DMS153 treated with DMSO at 0.1 percent for 48 hours (cell line): Measurements from ENCODE around the gene QPCT.
"Not testable (repeated sequence)": the region's sequence is repeated elsewhere in the genome, so short reads cannot be mapped to it uniquely, and the experiment has no call there.

Experiments used
- DNase-seq: peaks from one replicate; lab custom pipeline; 2025; ENCODE audit not compliant: unreplicated experiment; lab: John Stamatoyannopoulos, UW

The QPCT gene

GRCh38 chr2:37389989-37390765, 45.7 kb downstream of the QPCT start:
- peak; percentile 28 for DNase-seq

GRCh38 chr2:37390777-37391176, 46.3 kb downstream of the QPCT start:
- DNase-seq: no peak

GRCh38 chr2:37391711-37392110, 47.3 kb downstream of the QPCT start:
- DNase-seq: no peak

GRCh38 chr2:37392428-37392827, 48.0 kb downstream of the QPCT start:
- no peak for DNase-seq

GRCh38 chr2:37394263-37394662, 49.8 kb downstream of the QPCT start:
- no peak for DNase-seq

- no peak for DNase-seq
These were observed 50.5 kb downstream of the QPCT start for GRCh38 chr2:37394796-37395555.

GRCh38 chr2:37396890-37397565, 52.6 kb downstream of the QPCT start:
- no peak for DNase-seq

- no peak for DNase-seq
These were observed 54.6 kb downstream of the QPCT start for GRCh38 chr2:37398990-37399389.

GRCh38 chr2:37400041-37400440, 55.6 kb downstream of the QPCT start:
- no peak for DNase-seq

GRCh38 chr2:37402636-37403035, 58.2 kb downstream of the QPCT start:
- DNase-seq: no peak

GRCh38 chr2:37405781-37406180, 61.4 kb downstream of the QPCT start:
- no peak for DNase-seq

GRCh38 chr2:37412231-37412630, 67.8 kb downstream of the QPCT start:
- DNase-seq: no peak

GRCh38 chr2:37413911-37414469, 69.6 kb downstream of the QPCT start:
- DNase-seq: not testable (repeated sequence)

GRCh38 chr2:37414470-37414949, 70.1 kb downstream of the QPCT start:
- peak; percentile 69 for DNase-seq

GRCh38 chr2:37415128-37415820, 70.8 kb downstream of the QPCT start:
- DNase-seq: peak; percentile 12

- DNase-seq: no peak
These were observed 72.9 kb downstream of the QPCT start for GRCh38 chr2:37417321-37417720.

GRCh38 chr2:37418956-37419355, 74.5 kb downstream of the QPCT start:
- DNase-seq: no peak

- DNase-seq: no peak
These were observed 77.3 kb downstream of the QPCT start for GRCh38 chr2:37421686-37422085.

- no peak for DNase-seq
These were observed 78.4 kb downstream of the QPCT start for GRCh38 chr2:37422816-37423215.
